ENCODE data around the gene DLGAP1. TPM values are rescaled to one million over a fixed set of nuclear protein-coding genes. Genes with fewer than 3 reads are reported as not detected.

Gene DLGAP1
- total and polyA plus RNA-seq, 2 of the 8 experiments (the other 6 are each of a cell fraction or from before 2014, with no cell fraction given): 11.8 to 16.9 TPM

DNA sequence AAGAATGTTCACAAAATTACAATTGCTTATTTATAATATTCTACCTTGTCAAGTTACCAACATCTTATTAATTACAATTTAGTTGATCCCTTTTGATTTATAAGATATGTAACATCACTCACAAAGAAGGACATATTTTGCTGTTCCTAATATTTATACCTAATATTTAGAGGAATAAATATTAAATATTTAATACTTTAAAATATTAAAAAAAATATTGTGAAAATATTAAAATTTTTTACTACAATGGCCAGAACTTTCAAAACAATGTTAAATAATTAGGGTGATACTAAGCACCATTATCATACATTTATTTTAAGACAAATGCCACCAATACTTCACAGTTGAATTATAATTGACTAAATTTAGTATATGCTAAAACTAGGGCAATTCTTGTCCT, 254.7 kb downstream of the DLGAP1 start:
- FAIRE-seq (no peak), DNase-seq (ENCODE audit: low read depth in 1 of 2, low spot score in 2 of 2) (no peak)
- no peak overlapping the region for H2BK15ac ChIP-seq (ENCODE audit: low read length)
- H3K9me3 ChIP-seq (ENCODE audit: insufficient read depth in 2 of 2, low read depth in 1 of 2, low read length in 1 of 2): no peaks in the 10 kb centered on the region
- no peak overlapping the region for H3K56ac ChIP-seq (replicated peaks; ENCODE audit: insufficient read length, low read depth, low read length)
- H3K27me3 ChIP-seq (replicated peaks in 1 of 4; ENCODE audit: control insufficient read depth in 3 of 4, extremely low read depth in 1 of 4, insufficient read depth in 3 of 4, low read length in 3 of 4): no peaks in the 10 kb centered on the region
- H2AK5ac ChIP-seq (ENCODE audit: low read depth, low read length): no peak overlapping the region
- no peak overlapping the region for H3K23ac ChIP-seq (ENCODE audit: insufficient read length)
- H4K20me1 ChIP-seq (replicated peaks in 1 of 2; ENCODE audit: control insufficient read depth in 1 of 2, insufficient read depth in 2 of 2, low read length in 2 of 2): no peaks in the 10 kb centered on the region
- no peak overlapping the region for H3K9ac ChIP-seq (replicated peaks in 1 of 4; ENCODE audit: extremely low read depth in 1 of 4, low read depth in 3 of 4, low read length in 3 of 4)
- H2BK120ac ChIP-seq (replicated peaks; ENCODE audit: low read depth, low read length): no peak overlapping the region
- H4K8ac ChIP-seq (ENCODE audit: extremely low read depth, insufficient read depth, low read length): no peak overlapping the region
- H3K4ac ChIP-seq (replicated peaks; ENCODE audit: insufficient read length, low read depth, low read length): no peak overlapping the region
- CTCF ChIA-PET (ENCODE audit: partially characterized antibody): no interaction called here
- H2BK5ac ChIP-seq (ENCODE audit: low read depth, low read length): no peak overlapping the region
- H3K79me2 ChIP-seq (ENCODE audit: control insufficient read depth in 1 of 2, insufficient read depth in 2 of 2, low read length in 2 of 2): no peaks in the 10 kb centered on the region
- H3K4me1 ChIP-seq (replicated peaks in 1 of 4; ENCODE audit: control insufficient read depth in 3 of 4, insufficient read depth in 4 of 4, low read length in 3 of 4): peaks cover 0 to 7% (median 3%) of the 10 kb centered on the region in 4 experiments; a peak in 4 of 7 replicates
- no peak overlapping the region for H3K18ac ChIP-seq (ENCODE audit: extremely low read depth, low read length)
- H3K36me3 ChIP-seq (ENCODE audit: control insufficient read depth in 2 of 4, insufficient read depth in 4 of 4, low read length in 3 of 4): no peaks in the 10 kb centered on the region
- H3K14ac ChIP-seq (ENCODE audit: insufficient read length): no peak overlapping the region
- no peaks in the 10 kb centered on the region for H3K79me1 ChIP-seq (ENCODE audit: low read depth, low read length)
- no peak for TF ChIP-seq GABPA (IDR thresholded peaks at IDR 0.05; ENCODE audit: borderline replicate concordance, insufficient read depth, low read length)
- TF ChIP-seq CTBP2 (IDR thresholded peaks at IDR 0.05; ENCODE audit: borderline replicate concordance, insufficient read depth, insufficient read length, low read length): no peak
- no peak for TF ChIP-seq NRF1 (IDR thresholded peaks at IDR 0.05; ENCODE audit: low read depth, low read length)
- TF ChIP-seq TAF1 (IDR thresholded peaks at IDR 0.05; ENCODE audit: low read depth, low read length): no peak
- no peak for TF ChIP-seq KDM5A (IDR thresholded peaks at IDR 0.05; ENCODE audit: low read length)
- TF ChIP-seq TEAD4 (IDR thresholded peaks at IDR 0.05; ENCODE audit: low read depth, low read length): no peak
- TF ChIP-seq SIRT6 (IDR thresholded peaks at IDR 0.05; ENCODE audit: low read length): no peak
- no peak for TF ChIP-seq BACH1 (IDR thresholded peaks at IDR 0.05; ENCODE audit: low read length)
- TF ChIP-seq SP4 (IDR thresholded peaks at IDR 0.05; ENCODE audit: low read length): no peak
- no peak for TF ChIP-seq SIN3A (conservative IDR thresholded peaks at IDR 0.05 in 1 of 2, IDR thresholded peaks at IDR 0.05 in 1 of 2; ENCODE audit: low read depth in 1 of 2, low read length in 2 of 2)
- no peak for TF ChIP-seq ASH2L (IDR thresholded peaks at IDR 0.05; ENCODE audit: low read length)
- TF ChIP-seq SRF (IDR thresholded peaks at IDR 0.05; ENCODE audit: low read depth, low read length): no peak
- no peak for TF ChIP-seq HDAC6 (IDR thresholded peaks at IDR 0.05; ENCODE audit: low read depth, low read length)
- no peak overlapping the region for H4K91ac ChIP-seq (replicated peaks; ENCODE audit: insufficient read length, low read length)
- H2BK20ac ChIP-seq (ENCODE audit: low read length): no peak overlapping the region
- POLR2A ChIA-PET (ENCODE audit: partially characterized antibody): no interaction called here
- no peaks in the 10 kb centered on the region for H3K23me2 ChIP-seq (ENCODE audit: low read depth, low read length)
- no peak overlapping the region for H2AFZ ChIP-seq (ENCODE audit: low read length)
- no peak overlapping the region for H3K4me2 ChIP-seq (ENCODE audit: insufficient read depth in 1 of 2, low read depth in 2 of 2, low read length in 2 of 2)
- no peak overlapping the region for H2BK12ac ChIP-seq (ENCODE audit: low read depth, low read length)
- H3K4me3 ChIP-seq (ENCODE audit: extremely low read depth in 1 of 4, insufficient read depth in 2 of 4, low read depth in 3 of 4, low read length in 4 of 4): no peak overlapping the region
- H4K5ac ChIP-seq (ENCODE audit: insufficient read length, low read depth, low read length): no peak overlapping the region
- H3K27ac ChIP-seq (ENCODE audit: low read depth, low read length): no peak overlapping the region
